Fibroblast of lung (primary cell): ENCODE data around the gene COPB1. TPM values are rescaled to one million over a fixed set of nuclear protein-coding genes. Genes with fewer than 3 reads are reported as not detected.

Experiments used
- DNase-seq, 2 donors: peaks; one replicate each; pipeline versions ENCODE4 v3.0.0 to v3.0.0-alpha.2; 2010; ENCODE audit warnings: low read depth in 2 of 2
- H2AFZ ChIP-seq: 2 replicates; pipeline ENCODE4 v1.5.1; 2012; ENCODE audit warnings: low read length, control low read depth, inconsistent platforms
- H3K27ac ChIP-seq: 2 replicates; pipeline ENCODE4 v1.5.1; 2011; ENCODE audit warnings: low read length, control low read depth; ENCODE audit not compliant: insufficient read depth
- H3K27me3 ChIP-seq: 2 replicates; pipeline ENCODE4 v1.5.1; 2011; ENCODE audit warnings: mild to moderate bottlenecking, low read length; ENCODE audit not compliant: control insufficient read depth, insufficient read depth
- H3K36me3 ChIP-seq: 2 replicates; pipeline ENCODE4 v1.5.1; 2011; ENCODE audit warnings: low read length; ENCODE audit not compliant: control insufficient read depth, insufficient read depth
- H3K4me1 ChIP-seq: 2 replicates; pipeline ENCODE4 v1.5.1; 2011; ENCODE audit warnings: low read length; ENCODE audit not compliant: control insufficient read depth, insufficient read depth; ENCODE audit errors: extremely low read depth
- H3K4me2 ChIP-seq: 2 replicates; pipeline ENCODE4 v1.5.1; 2011; ENCODE audit warnings: low read length, control low read depth; ENCODE audit not compliant: insufficient read depth; ENCODE audit errors: extremely low read depth
- H3K4me3 ChIP-seq, 4 experiments: fragments of 200-600 bp in 1 of 4; sonication (generic) in 1 of 4; replicated peaks in 1 of 4; 2 replicates each; pipeline ENCODE4 v1.5.1; 2011 to 2016; ENCODE audit warnings: low read length in 4 of 4, low read depth in 3 of 4, mild to moderate bottlenecking in 3 of 4, control low read depth in 2 of 4, inconsistent platforms in 1 of 4, mixed read lengths in 1 of 4; ENCODE audit not compliant: insufficient read depth in 1 of 4; ENCODE audit errors: control extremely low read depth in 1 of 4
- H3K79me2 ChIP-seq: 2 replicates; pipeline ENCODE4 v1.5.1; 2012; ENCODE audit warnings: mild to moderate bottlenecking, low read length, inconsistent platforms; ENCODE audit not compliant: control insufficient read depth, insufficient read depth
- H3K9ac ChIP-seq: 2 replicates; pipeline ENCODE4 v1.5.1; 2011; ENCODE audit warnings: mild to moderate bottlenecking, low read length, control low read depth; ENCODE audit not compliant: insufficient read depth
- H3K9me3 ChIP-seq: 2 replicates; pipeline ENCODE4 v1.5.1; 2012; ENCODE audit warnings: low read depth, low read length; ENCODE audit not compliant: control insufficient read depth, insufficient read depth
- H4K20me1 ChIP-seq: 2 replicates; pipeline ENCODE4 v1.5.1; 2011; ENCODE audit warnings: low read length; ENCODE audit not compliant: control insufficient read depth, insufficient read depth; ENCODE audit errors: extremely low read depth
- CTCF ChIP-seq, 2 donors: IDR thresholded peaks in 1 of 2; conservative IDR thresholded peaks in 1 of 2; 1 replicate in 1 of 2; 2 replicates in 1 of 2; pipeline ENCODE4 v1.5.1; 2011 to 2012; ENCODE audit warnings: low read length in 2 of 2, control low read depth in 1 of 2, inconsistent platforms in 1 of 2, low read depth in 1 of 2, mild to moderate bottlenecking in 1 of 2
- EZH2 ChIP-seq: IDR thresholded peaks from 2 replicates; pipeline ENCODE4 v1.5.1; 2012; ENCODE audit warnings: low read length, control low read depth, mild to moderate bottlenecking; ENCODE audit errors: missing control alignments
- polyA plus RNA-seq, 2 donors: library from polyadenylated mRNA; depleted of rRNA in 1 of 2; stranded (reverse) in 1 of 2; unstranded in 1 of 2; fragments of >200 nt; gene quantifications; 2 replicates each; pipeline ENCODE4 v1.2.1, GENCODE V29; 2011 to 2012; ENCODE audit warnings: missing spikeins in 1 of 2
- total RNA-seq: library from RNA; depleted of rRNA; stranded (reverse); fragments of >200 nt; gene quantifications from 2 replicates; pipeline ENCODE4 v1.2.1, GENCODE V29; 2014

Gene COPB1
- total and polyA plus RNA-seq, 2 donors (not counting 1 experiment from before 2014, with no cell fraction given) = 264 to 292 TPM

GRCh38 chr11:14546672-14547071 is 47.1 kb upstream of the COPB1 start:
- Histone ChIP-seq H3K36me3 (no peaks in the 10 kb centered on the region), H3K9ac (no peak overlapping the region), H2AFZ (no peak overlapping the region), H4K20me1 (no peaks in the 10 kb centered on the region), H3K4me2 (no peak overlapping the region), H3K27me3 (no peaks in the 10 kb centered on the region), H3K9me3 (no peaks in the 10 kb centered on the region), H3K4me3 (no peak overlapping the region), H3K27ac (no peak overlapping the region), H3K4me1 (no peaks in the 10 kb centered on the region), H3K79me2 (no peaks in the 10 kb centered on the region)
- no peak for DNase-seq
- TF ChIP-seq EZH2 = no peak
- TF ChIP-seq CTCF (conservative IDR thresholded peaks at IDR 0.05 in 1 of 2, IDR thresholded peaks at IDR 0.05 in 1 of 2; ENCODE audit: low read depth in 1 of 2, low read length in 2 of 2) = no peak

- Histone ChIP-seq H3K79me2 (no peaks in the 10 kb centered on the region), H4K20me1 (no peaks in the 10 kb centered on the region), H3K27me3 (no peaks in the 10 kb centered on the region), H3K9ac (no peak overlapping the region), H3K27ac (no peak overlapping the region), H2AFZ (no peak overlapping the region), H3K4me1 (no peaks in the 10 kb centered on the region), H3K4me2 (no peak overlapping the region), H3K4me3 (no peak overlapping the region), H3K36me3 (no peaks in the 10 kb centered on the region), H3K9me3 (no peaks in the 10 kb centered on the region)
- DNase-seq = peak in 1 of 2 donors; percentile 78
- TF ChIP-seq CTCF (conservative IDR thresholded peaks at IDR 0.05 in 1 of 2, IDR thresholded peaks at IDR 0.05 in 1 of 2; ENCODE audit: low read depth in 1 of 2, low read length in 2 of 2) (no peak), EZH2 (no peak)
Measured at GRCh38 chr11:14544611-14545010, 45.0 kb upstream of the COPB1 start.

GRCh38 chr11:14543260-14543659 is 43.6 kb upstream of the COPB1 start:
- H4K20me1 ChIP-seq = no peaks in the 10 kb centered on the region
- no peak overlapping the region for H3K27ac ChIP-seq
- no peak overlapping the region for H3K4me2 ChIP-seq
- H3K27me3 ChIP-seq = no peaks in the 10 kb centered on the region
- H3K4me3 ChIP-seq = no peak overlapping the region
- H3K9ac ChIP-seq = no peak overlapping the region
- H3K36me3 ChIP-seq = no peaks in the 10 kb centered on the region
- no peaks in the 10 kb centered on the region for H3K79me2 ChIP-seq
- no peak for DNase-seq
- no peaks in the 10 kb centered on the region for H3K9me3 ChIP-seq
- no peaks in the 10 kb centered on the region for H3K4me1 ChIP-seq
- TF ChIP-seq EZH2 (no peak), CTCF (conservative IDR thresholded peaks at IDR 0.05 in 1 of 2, IDR thresholded peaks at IDR 0.05 in 1 of 2; ENCODE audit: low read depth in 1 of 2, low read length in 2 of 2) (no peak)
- H2AFZ ChIP-seq = no peak overlapping the region
